ENCODE data around the gene NR1H3. TPM values are rescaled to one million over a fixed set of nuclear protein-coding genes. Genes with fewer than 3 reads are reported as not detected.

Gene NR1H3
- total RNA-seq, 1 experiment from 2014 or later: 26.3 TPM

DNA sequence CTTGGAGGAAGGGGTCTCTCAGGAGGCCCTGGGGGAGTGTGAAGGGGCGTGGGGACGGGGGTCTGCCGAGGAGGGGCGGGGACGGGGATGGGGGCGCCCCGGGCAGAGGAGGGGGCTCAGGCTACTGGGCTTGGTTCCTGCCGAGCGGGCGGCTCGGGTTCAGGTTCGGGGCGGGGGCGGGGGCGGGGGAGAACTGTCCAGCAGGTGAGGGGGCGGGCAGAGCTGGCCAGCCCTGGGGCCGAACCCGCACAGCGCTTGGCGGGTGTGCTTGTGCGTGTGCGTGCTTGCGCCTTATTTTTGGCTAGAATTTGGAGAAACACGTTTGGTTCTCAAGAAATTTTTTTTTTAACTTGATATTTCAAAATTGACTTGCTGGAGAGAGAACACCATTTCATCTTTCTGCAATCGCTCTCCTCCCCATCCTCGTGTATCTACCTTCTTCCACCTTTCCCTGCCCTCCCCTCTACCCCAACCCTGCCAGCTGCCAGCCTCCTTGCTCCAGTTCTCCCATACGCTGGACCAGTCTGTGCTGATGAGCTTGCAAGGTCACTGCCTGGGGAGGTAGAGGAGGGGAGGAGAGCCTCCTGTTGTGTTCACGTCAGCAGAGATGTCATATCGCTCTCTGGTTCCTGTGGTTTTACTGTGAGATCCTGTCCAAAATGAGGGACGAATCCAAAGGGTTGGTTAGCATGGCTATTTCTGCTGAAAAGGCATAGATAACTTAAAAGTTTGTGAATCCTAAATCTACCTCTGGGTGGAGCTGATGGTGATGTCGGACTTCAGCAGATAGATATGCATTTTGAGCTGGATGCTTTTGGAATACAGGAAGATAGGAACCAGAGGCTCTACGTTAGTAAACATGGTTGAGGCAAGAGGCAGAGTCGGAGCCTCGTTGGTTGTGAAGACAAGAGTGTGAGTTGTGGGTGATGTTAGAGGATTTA, 12.8 kb downstream of the NR1H3 start:
- Histone ChIP-seq H2BK15ac (ENCODE audit: low read depth, low read length) (no peak overlapping the region), H4K20me1 (ENCODE audit: control insufficient read depth, insufficient read depth, insufficient read length) (no peaks in the 10 kb centered on the region), H3K23me2 (ENCODE audit: insufficient read length, low read depth, low read length, poor library complexity, severe bottlenecking) (peaks cover 13% of the 10 kb centered on the region), H3K56ac (ENCODE audit: insufficient read length, low read depth, low read length) (no peak overlapping the region), H3K4me1 (ENCODE audit: insufficient read depth, low read length) (peaks cover 7% of the 10 kb centered on the region; the same call in 1 of the 2 replicates), H2BK120ac (ENCODE audit: low read depth, low read length, poor library complexity, severe bottlenecking) (no peak overlapping the region), H2AFZ (ENCODE audit: low read length) (no peak overlapping the region), H3K18ac (ENCODE audit: insufficient read length, low read depth, low read length) (no peak overlapping the region), H3K23ac (ENCODE audit: insufficient read length, low read depth, low read length) (no peak overlapping the region), H3K79me2 (ENCODE audit: insufficient read depth, low read length) (peaks cover 12% of the 10 kb centered on the region; the same call in 1 of the 2 replicates), H3K4me2 (ENCODE audit: insufficient read depth, insufficient read length, low read length) (peak overlapping the region; percentile 99), H4K5ac (ENCODE audit: insufficient read length, low read depth, low read length) (no peak overlapping the region), H4K8ac (replicated peaks; ENCODE audit: insufficient read length, low read depth, low read length) (no peak overlapping the region), H3K27me3 (ENCODE audit: insufficient read depth, low read length) (no peaks in the 10 kb centered on the region), H2AK5ac (ENCODE audit: insufficient read length, low read length) (no peak overlapping the region), H3K4ac (ENCODE audit: low read depth, low read length) (no peak overlapping the region), H2BK20ac (ENCODE audit: low read depth, low read length, poor library complexity, severe bottlenecking) (no peak overlapping the region), H3K9me3 (ENCODE audit: control insufficient read depth, low read depth, low read length) (no peaks in the 10 kb centered on the region), H3K14ac (ENCODE audit: insufficient read depth, low read length) (no peak overlapping the region; the same call in 1 of the 2 replicates), H3T11ph (ENCODE audit: low read length) (no peak overlapping the region), H3K79me1 (ENCODE audit: insufficient read depth, low read depth, low read length, poor library complexity, severe bottlenecking) (no peaks in the 10 kb centered on the region), H2BK5ac (ENCODE audit: insufficient read length, low read length) (no peak overlapping the region), H3K27ac (ENCODE audit: insufficient read length, low read depth, low read length) (no peak overlapping the region), H2BK12ac (ENCODE audit: insufficient read length, low read depth, low read length) (no peak overlapping the region), H3K9ac (ENCODE audit: extremely low read depth, insufficient read length, low read length) (peak overlapping the region; percentile 63), H4K91ac (ENCODE audit: insufficient read length, low read depth, low read length) (no peak overlapping the region)
- DNase-seq: no peak
- H3K4me3 Mint-ChIP-seq: peak overlapping the region; percentile 84 to 87
- TF ChIP-seq, protein P1, sequence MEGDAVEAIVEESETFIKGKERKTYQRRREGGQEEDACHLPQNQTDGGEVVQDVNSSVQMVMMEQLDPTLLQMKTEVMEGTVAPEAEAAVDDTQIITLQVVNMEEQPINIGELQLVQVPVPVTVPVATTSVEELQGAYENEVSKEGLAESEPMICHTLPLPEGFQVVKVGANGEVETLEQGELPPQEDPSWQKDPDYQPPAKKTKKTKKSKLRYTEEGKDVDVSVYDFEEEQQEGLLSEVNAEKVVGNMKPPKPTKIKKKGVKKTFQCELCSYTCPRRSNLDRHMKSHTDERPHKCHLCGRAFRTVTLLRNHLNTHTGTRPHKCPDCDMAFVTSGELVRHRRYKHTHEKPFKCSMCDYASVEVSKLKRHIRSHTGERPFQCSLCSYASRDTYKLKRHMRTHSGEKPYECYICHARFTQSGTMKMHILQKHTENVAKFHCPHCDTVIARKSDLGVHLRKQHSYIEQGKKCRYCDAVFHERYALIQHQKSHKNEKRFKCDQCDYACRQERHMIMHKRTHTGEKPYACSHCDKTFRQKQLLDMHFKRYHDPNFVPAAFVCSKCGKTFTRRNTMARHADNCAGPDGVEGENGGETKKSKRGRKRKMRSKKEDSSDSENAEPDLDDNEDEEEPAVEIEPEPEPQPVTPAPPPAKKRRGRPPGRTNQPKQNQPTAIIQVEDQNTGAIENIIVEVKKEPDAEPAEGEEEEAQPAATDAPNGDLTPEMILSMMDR (conservative IDR thresholded peaks at IDR 0.05): no peak
- peaks cover 8 to 19% (median 10%) of the 10 kb centered on the region in 3 experiments; a peak in 6 of 7 replicates for H3K36me3 Mint-ChIP-seq (ENCODE audit: insufficient read depth in 1 of 3, low read depth in 3 of 3)
- H3K27me3 Mint-ChIP-seq (ENCODE audit: low read depth): no peaks in the 10 kb centered on the region
- no peak overlapping the region; a peak in 1 of 7 replicates for H3K27ac Mint-ChIP-seq
- WGBS (ENCODE audit: extremely low coverage, insufficient read length, low lambda C conversion rate): no CpG with 5 or more reads among the region's 34 CpGs
- no peaks in the 10 kb centered on the region for H3K9me3 Mint-ChIP-seq
- peaks cover 38 to 40% of the 10 kb centered on the region in 2 experiments for H3K4me1 Mint-ChIP-seq

Measured in H9 (cell line).